HG02623 (cell line): ENCODE results near the gene CDKN2B-AS1.

Experiments used
- ATAC-seq: cut with Tn5 transposase; IDR thresholded peaks from one replicate; pipeline ENCODE4 v1.9.1; 2021; ENCODE audit warnings: moderate library complexity; ENCODE audit not compliant: unreplicated experiment

The CDKN2B-AS1 gene

GRCh38 chr9:21982391-21982790 is 12.2 kb upstream of the CDKN2B-AS1 start:
- ATAC-seq: no peak

- ATAC-seq: no peak
These were observed 11.6 kb upstream of the CDKN2B-AS1 start for GRCh38 chr9:21982861-21983560.

GRCh38 chr9:21983561-21983935 is 11.0 kb upstream of the CDKN2B-AS1 start:
- no peak for ATAC-seq

- no peak for ATAC-seq
These were observed 10.5 kb upstream of the CDKN2B-AS1 start for GRCh38 chr9:21984101-21984500.

GRCh38 chr9:21985964-21986667 is 8.5 kb upstream of the CDKN2B-AS1 start:
- no peak for ATAC-seq

GRCh38 chr9:21988056-21988990 is 6.3 kb upstream of the CDKN2B-AS1 start:
- ATAC-seq: no peak

GRCh38 chr9:21989440-21990189 is 5.0 kb upstream of the CDKN2B-AS1 start:
- ATAC-seq: no peak

GRCh38 chr9:21991072-21991959 is 3.3 kb upstream of the CDKN2B-AS1 start:
- no peak for ATAC-seq

GRCh38 chr9:21993007-21993406 is 1.6 kb upstream of the CDKN2B-AS1 start:
- ATAC-seq: no peak

GRCh38 chr9:21993893-21994555 is 567 bp upstream of the CDKN2B-AS1 start, which contains the start of gene CDKN2A:
CDKN2A (minus strand) TSS chr9:21994392.
- peak; percentile 36 for ATAC-seq

GRCh38 chr9:21995006-21995665 is 545 bp downstream of the CDKN2B-AS1 start:
- ATAC-seq: peak; percentile 78

- no peak for ATAC-seq
These were observed 1.2 kb downstream of the CDKN2B-AS1 start for GRCh38 chr9:21995666-21996398.

GRCh38 chr9:21996438-21996837 is 1.8 kb downstream of the CDKN2B-AS1 start:
- ATAC-seq: no peak

- ATAC-seq: no peak
These were observed 2.3 kb downstream of the CDKN2B-AS1 start for GRCh38 chr9:21996858-21997257.

- ATAC-seq: no peak
These were observed 2.9 kb downstream of the CDKN2B-AS1 start for GRCh38 chr9:21997480-21997879.

GRCh38 chr9:21998026-21998425 is 3.4 kb downstream of the CDKN2B-AS1 start:
- ATAC-seq: no peak

- ATAC-seq: no peak
These were observed 7.4 kb downstream of the CDKN2B-AS1 start for GRCh38 chr9:22002038-22002437.
